Measurements from ENCODE around the gene XKR7. TPM values are rescaled to one million over a fixed set of nuclear protein-coding genes. Genes with fewer than 3 reads are reported as not detected.
"Not testable (repeated sequence)": the region's sequence is repeated elsewhere in the genome, so short reads cannot be mapped to it uniquely, and the experiment has no call there.

XKR7 gene
- total RNA-seq, 1 donor from 2014 or later, result not detected

DNA sequence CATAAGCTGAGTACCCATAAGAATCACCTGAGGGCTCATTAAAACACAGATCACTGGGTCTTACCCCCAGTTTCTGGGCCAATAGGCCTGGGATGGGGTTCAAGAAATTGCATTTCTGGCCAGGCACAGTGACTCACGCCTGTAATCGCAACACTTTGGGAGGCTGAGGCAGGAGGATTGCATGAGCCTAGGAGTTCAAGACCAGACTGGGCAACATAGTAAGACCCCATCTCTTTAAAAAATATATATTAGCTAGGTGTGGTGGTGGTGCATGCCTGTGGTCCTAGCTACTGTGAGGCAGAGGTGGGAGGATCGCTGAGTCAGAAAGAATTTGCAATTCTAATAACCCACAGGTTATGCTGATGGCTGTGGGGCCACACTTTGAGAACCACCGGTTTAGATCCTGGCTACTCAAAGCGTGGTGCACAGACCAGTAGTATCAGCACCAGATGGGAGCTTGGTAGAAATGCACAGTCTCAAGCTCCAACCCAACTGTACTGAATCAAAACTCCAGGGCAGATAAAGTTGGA, 44.3 kb downstream of the XKR7 start:
- DNase-seq (ENCODE audit: low read depth, low spot score), result no peak

DNA sequence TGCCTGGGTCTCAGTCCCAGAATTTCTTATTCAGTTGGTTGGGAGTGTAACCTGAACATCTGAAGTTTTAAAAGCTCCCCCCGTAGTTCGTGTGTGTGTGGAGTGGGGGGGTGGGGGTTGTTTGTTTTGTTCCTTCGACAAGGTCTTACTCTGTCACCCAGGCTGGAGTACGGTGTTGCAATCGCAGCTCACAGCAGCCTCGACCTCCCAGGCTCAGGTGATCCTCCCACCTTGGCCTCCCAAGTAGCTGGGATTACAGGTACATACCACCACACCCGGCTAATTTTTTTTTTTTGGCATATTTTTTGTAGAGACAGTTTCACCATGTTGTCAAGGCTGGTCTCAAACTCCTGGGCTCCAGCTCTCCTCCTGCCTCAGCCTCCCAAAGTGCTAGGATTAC, 45.4 kb downstream of the XKR7 start:
- no peak for DNase-seq (ENCODE audit: low read depth, low spot score)

DNA sequence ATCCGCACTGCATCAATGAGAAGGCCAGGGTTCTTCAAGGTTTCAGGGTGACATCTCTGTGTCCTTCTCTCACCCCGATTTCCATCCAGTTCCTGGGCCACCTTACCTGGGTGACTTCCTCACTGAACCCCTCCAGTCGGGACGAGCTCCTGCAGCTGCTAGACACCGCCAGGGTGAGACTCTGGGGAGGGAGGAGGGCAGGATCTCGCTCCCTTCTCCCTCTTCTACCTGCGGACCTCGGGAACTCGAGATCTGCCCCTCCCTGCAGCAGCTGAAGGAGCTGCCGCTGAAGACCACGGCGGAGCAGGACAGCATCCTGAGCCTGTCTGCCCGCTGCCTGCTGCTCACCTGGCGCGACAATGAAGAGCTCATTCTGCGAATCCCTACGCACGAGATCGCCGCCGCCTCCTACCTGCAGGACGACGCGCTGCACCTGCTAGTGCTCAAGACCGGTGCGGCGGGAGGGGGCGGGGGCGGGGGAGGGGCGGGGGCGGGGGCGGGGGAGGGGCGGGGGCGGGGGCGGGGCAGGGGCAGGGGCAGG, 49.8 kb downstream of the XKR7 start:
- DNase-seq (ENCODE audit: low read depth, low spot score), result no peak

DNA sequence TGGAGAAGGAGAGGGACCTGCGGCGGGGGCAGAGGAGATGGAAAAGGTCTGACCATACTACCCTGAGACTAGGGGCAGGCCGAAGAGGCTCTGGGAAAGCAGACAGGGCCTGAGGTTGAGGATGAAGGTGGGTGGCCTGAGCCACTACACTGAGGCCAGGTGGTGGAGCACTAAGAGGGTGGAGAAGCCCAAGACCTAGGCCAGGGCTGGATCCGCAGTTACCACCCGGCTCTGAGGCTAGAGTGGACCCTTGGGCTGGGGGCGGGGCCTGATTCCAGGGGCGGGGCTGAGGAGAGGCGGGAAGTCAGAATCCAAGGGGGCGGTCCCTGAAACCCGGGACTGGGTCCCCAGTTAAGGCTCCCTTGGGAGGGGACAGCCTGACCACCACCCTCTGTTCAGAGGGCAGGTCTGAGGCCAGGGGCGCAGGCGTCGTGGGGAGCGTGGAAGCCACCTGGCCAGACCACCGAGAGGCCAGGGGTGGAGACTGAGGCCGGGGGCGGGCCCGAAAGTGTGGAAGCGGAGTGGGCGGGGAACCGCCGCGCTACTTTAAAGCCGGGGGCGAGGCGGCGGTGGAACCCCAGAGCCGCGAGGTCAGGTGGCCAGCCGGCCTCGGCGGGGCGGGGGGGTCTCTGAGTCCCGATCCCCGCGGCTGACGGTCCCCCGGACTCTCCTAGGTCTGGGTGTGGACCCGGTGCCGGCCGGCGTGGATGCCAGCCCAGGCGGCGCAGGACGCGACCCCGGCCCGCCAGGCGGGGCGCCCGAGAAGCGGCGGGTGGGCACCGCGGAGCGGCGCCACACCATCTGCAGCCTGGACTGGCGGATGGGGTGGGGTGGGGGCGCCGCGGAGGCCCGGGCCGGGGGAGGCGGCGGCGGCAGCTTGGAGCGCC, 50.6 kb downstream of the XKR7 start:
- DNase-seq (ENCODE audit: low read depth, low spot score), result no peak

DNA sequence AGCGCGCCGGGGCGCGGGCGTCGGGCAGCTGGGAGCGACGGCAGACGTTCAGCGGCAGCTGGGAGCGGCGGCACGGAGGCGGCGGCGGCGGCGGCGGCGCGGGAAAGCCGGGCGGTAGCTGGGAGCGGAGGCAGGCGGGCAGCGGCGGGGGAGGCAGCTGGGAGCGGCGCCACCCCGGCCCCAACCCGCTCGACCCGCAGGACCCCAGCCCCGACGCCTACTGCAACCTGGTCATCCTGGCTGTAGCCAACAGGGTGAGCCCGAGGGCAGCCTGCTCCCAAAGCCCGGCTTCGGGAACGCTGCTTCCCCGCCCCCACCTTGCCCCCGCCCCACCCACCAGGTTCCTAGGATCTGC, 51.2 kb downstream of the XKR7 start:
- DNase-seq (ENCODE audit: low read depth, low spot score), result no peak

DNA sequence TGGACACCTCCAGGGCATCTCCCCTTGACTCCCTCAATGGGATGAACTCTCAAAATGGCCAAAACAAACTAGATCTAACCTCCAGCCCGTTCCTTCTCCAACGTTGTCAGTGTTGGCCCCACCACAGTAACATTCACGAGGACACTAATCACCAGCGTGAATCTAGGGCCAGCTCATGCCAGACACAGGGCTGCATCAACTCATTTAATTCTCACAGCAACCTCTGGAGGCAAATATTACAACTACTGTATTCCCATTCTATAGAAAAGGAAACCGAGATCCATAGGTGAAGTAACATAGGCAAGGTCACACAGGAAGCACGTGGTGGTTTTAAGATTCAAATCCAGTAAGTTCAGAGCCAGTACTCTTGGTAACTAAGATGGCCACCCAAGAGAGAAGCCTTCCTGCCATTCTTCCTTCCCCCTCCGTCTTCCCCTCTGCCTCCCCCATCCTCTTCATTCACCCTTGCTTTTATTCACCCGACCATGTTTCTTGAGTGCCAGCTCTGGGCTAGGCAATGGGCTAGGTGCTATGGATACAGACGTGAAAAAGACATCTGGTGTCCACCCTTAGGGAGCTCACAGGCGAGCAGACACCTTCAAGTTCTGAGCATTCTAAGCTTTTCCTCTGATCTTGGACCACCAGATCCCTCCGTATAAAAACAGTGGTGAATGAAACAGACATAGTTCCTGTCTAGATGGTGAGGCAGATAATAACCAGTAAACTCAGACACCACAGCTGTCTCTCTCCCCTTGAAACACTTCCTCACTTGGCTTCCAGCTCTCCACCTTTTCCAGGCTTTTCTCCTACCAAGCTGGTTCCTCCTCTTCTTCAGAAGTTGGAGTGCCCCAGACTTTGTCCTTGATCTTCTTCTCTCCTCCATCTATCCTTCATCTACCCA, 51.9 kb downstream of the XKR7 start:
- no peak for DNase-seq (ENCODE audit: low read depth, low spot score)

DNA sequence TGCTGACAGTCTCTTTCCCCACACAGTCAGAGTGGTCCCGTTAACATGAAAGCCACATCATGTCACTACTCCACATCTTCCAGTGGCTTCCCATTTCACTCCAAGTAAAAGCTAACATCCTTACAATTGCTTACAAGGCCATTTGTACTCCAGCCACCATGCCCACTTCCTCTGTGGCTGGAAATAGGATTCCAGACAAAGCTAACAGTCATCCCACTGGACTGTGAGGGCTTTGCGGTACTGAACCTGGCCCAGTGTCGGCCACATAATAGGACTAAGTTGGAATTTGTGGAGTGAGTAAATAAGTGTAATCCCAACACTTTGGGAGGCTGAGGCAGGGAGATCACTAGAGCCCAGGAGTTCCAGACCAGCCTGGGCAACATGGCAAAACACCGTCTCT, 53.1 kb downstream of the XKR7 start:
- DNase-seq (ENCODE audit: low read depth, low spot score), result no peak

DNA sequence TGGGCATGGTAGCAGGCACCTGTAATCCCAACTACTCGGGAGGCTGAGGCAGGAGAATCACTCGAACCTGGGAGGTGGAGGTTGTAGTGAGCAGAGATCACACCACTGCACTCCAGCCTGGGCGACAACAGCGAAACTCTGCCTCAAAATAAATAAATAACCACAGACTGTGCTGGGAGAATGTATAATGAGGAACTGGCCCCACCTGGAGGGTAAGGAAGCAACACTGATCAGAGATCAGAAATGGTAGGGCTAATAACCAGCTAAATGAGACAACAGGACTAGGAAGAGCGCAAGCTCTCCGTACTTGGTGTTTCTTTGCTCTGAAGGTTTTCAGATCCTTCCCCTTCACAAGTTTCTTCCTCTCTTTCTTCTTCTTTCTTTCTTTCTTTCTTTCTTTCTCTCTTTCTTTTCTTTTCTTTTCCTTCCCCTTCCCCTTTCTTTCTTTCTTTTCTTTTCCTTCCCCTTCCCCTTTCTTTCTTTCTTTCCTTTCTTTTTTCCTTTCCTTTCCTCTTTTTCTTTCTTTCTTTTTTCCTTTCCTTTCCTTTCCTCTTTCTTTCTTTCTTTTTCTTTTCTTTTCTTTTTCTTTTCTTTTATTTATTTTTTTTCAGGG, 56.8 kb downstream of the XKR7 start:
- no peak for DNase-seq (ENCODE audit: low read depth, low spot score)

DNA sequence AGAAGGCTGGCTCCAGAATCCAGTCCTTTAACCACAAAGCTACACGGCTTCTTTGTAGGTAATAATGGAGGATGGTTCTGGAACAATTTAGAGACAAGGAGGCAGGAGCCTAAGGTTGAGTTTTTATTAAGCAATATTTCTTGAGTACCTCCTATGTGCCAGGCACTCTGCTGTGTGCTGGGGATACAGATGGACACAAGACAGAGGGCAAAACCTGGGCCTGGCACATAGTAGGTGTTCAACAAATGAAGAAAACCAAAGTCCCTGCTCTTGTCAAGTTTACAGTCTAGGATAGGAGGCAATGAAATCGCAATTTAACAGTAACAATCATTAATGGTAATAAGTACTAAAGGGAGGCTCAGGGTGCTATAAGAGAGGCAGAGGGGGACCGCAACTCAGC, 59.7 kb downstream of the XKR7 start:
- no peak for DNase-seq (ENCODE audit: low read depth, low spot score)

DNA sequence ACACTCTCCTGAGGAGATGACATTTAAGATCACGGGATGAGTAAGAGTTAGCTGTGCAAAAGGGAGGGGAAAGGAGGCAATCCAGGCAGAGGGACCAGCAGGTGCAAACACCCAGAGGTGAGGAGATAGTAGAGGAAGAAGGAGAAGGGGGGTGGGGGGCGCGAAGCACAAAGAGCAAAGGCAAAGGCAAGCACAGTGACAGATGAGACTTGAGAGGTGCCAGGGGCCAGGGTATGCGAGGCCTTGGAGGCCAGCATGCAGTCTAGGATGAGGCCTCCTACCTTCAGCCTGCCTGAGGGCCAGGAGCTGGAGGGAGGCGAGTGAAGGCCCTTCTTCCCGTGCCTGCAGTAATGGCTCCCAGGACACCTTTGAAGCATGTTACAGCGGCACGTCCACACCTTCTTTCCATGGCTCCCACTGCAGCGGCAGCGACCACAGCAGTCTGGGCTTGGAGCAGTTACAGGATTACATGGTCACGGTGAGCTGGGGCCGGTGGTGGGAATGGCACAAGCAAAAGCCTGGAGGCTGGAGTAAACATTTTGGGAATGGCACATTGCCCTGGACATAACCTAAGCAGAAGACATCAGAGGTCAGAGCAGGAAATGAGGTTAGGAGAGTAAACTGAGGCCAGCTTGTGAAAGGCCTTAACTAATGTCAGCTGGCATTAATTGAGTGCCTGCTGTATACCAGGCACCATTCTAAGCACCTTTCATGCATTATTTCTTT, 60.9 kb downstream of the XKR7 start:
- no peak for DNase-seq (ENCODE audit: low read depth, low spot score)

DNA sequence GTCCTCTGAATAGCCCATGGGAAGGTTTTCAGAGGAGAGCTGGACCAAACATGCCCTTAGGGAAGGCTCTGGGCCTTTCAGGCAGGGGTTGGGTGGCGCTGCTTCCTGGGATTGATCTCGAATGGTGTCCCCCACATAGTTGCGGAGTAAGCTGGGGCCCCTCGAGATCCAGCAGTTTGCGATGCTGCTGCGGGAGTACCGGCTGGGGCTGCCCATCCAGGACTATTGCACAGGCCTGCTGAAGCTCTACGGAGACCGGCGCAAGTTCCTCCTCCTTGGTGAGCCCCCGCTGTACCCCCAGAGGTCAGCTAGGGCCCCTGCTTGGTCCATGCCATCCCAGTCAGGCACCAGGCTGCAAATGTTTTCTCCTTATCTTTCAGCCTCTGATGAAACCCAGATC, 61.6 kb downstream of the XKR7 start:
- DNase-seq (ENCODE audit: low read depth, low spot score), result no peak

DNA sequence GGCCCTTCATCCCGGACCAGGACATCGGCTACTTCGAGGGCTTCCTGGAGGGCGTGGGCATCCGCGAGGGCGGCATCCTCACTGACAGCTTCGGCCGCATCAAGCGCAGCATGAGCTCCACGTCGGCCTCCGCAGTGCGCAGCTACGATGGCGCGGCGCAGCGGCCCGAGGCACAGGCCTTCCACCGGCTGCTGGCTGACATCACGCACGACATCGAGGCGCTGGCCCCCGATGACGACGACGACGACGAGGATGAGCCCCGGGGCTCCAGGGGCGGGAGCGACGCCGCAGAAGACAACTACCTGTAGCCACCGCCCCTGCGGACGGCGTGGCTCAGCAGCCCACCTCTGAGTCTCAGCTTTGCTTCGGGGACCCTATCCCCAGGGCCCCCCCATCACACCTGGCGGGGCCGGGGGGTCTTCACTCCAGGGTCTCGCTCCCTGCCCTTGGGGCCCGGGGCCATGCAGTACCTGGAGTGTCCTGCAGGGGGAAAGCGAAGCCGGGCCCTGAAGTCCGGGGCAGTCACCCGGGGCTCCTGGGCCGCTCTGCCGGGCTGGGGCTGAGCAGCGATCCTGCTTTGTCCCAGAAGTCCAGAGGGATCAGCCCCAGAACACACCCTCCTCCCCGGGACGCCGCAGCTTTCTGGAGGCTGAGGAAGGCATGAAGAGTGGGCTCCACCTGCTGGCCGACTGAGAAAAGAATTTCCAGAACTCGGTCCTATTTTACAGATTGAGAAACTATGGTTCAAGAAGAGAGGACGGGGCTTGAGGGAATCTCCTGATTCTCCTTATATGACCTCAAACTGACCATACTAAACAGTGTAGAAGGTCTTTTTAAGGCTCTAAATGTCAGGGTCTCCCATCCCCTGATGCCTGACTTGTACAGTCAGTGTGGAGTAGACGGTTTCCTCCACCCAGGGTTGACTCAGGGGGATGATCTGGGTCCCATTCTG, 63.3 kb downstream of the XKR7 start:
- DNase-seq (ENCODE audit: low read depth, low spot score), result peak; percentile 36

DNA sequence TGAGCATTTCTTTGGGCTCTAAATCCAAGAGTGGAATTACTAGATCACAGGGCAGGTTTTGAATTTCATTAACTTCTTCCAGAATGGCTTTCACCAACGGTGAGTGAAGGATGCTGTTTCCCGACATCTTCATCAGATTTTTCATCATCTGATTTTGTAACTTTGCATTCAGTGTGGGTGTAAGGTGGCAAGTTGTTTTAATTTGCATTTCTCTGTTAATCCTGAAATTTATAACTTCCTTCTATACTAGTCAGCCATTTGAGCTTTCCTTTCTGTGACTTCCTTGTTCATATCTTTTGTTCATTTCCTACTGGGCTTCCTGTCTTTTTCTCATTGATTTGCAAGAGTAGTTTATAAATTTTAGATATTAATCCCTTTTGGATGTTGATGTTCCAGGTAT, 65.4 kb downstream of the XKR7 start:
- no peak for DNase-seq (ENCODE audit: low read depth, low spot score)

DNA sequence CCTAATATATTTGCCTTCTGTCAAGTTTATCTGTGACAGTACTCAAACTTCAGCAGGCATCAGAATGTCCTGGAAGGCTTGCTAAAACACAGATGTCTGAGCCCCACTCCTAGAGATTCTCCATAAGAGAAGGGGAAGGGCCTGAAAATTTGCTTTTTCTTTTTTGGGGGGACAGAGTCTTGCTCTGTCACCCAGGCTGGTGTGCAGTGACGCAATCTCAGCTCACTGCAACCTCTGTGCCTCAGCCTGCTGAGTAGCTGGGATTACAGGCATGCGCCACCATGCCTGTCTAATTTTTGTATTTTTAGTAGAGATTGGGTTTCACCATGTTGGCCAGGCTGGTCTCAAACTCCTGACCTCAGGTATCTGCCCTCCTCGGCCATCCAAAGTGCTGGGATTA, 65.8 kb downstream of the XKR7 start:
- not testable (repeated sequence) for DNase-seq (ENCODE audit: low read depth, low spot score)

DNA sequence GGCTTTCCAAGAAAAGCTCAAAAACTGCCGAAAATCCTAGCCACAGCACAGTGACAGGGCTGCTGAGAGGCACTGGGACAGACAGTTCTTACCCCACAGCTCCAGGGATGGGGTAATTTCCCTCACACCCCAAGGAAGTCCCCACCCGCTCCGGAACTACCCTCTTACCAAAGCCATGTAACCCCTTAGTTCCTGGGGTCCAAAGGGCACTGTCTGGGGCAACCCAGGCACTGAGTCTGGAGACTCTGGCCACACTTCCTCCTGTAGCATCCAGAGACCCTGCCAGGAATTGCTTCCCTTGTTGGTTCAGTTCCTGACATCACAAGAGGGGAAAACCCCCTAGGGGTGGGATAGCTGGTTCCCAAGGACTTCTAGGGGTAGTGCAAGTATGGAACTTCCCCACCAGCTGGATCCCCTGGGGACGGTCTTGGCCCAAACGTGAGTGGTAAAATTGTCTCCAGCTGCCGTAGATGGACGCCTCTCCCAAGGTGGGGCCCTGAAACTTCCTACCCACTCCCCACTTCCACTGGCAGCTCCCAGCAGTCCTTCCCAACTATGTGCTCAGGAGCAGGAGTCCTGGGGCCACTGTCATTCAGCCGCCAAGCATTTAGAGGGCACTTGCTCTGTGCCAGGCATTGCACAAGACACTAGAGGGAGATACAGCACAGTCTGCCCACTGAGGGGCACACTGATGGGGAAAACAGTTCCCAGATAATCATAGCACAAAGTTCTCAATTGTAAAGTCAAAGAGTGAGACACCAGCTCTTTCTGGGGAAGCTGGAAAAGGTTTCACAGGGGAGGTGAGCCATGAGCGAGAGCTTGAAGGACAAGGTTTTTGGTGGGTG, 66.9 kb downstream of the XKR7 start:
- no peak for DNase-seq (ENCODE audit: low read depth, low spot score)

DNA sequence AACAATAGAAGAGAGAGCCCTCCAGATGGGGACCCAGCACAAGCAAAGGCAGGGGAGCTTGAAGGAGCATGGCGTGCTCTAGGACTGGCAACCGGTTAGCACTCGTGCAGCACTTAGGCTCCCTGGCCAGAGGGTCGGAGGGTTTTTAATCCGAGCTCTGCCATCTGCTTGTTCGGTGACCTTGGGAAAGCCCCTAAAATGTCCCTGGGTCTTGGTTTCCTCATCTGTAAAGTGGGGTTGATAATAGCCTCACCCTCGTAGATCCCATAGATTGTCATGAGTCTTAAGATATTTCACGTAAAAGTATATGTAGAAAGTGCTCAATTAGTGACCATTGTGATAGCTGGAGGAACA, 67.5 kb downstream of the XKR7 start:
- DNase-seq (ENCODE audit: low read depth, low spot score), result no peak

DNA sequence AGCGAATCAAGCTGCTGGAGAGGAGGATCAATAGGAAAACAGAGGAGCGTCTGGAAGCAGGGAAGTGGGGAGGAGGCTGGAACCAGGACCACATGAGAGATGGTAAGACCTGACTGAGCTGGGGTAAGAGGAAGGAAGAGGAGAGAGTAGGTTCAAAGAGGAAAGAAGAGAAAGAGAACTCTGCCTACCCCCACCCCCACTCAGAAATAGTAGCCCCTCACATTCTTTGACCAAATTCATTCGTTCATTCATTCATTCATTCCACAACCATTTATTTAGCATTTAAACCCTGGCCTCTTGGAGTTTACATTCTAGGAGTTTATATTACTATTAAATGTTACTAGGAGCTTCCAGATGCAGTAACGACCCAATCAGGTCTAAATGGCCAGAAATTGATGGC, 68.3 kb downstream of the XKR7 start:
- no peak for DNase-seq (ENCODE audit: low read depth, low spot score)

DNA sequence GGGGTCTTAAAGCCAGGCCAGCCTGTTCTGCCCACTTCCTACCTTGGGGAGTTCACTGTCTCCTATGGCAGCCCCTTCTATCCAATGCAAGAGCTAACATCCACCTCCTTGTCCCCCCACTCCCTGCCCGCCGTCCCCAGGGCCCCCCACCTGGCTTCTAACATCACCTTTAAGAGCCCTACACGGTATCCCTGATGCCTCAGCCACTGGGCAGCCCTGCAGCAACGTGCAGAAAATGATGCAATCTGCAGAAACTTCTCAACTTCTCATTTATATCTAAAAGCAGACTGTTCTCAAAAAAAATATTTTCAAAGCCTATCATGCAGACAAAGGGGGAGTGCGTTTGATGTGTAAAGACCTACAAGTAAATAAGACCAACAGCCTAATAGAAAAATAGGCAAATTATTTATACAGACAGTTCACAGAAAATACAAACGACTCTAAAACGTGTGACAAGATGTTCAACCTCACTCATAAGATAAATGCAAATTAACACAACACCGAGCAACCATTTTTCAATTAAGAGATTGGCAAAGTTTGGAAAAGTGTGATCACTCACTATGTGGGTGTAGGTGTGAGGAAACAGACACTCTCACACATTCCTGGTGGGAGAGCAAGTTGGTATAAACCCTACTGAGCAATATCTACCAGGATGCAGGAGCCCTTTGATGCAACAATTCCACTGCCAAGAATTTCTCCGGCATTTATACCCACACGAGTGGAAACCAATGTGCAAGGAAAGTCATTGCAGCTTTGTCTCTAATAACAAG, 69.0 kb downstream of the XKR7 start:
- DNase-seq (ENCODE audit: low read depth, low spot score), result no peak

Data from pulmonary artery endothelial cell (primary cell).